Measurements from ENCODE around the gene CENPP. TPM values are rescaled to one million over a fixed set of nuclear protein-coding genes. Genes with fewer than 3 reads are reported as not detected.
"Not testable (repeated sequence)": the region's sequence is repeated elsewhere in the genome, so short reads cannot be mapped to it uniquely, and the experiment has no call there.

CENPP gene
- polyA plus RNA-seq, 10 donors: 4.3 to 7.8 (median 5.0) TPM

GRCh38 chr9:92530893-92531292, 205.1 kb downstream of the CENPP start:
- no peak for DNase-seq

GRCh38 chr9:92534204-92534603, 208.5 kb downstream of the CENPP start:
- DNase-seq: no peak

- peak in 2 of 3 donors; percentile 33 to 68 for DNase-seq
These were observed 208.9 kb downstream of the CENPP start for GRCh38 chr9:92534674-92535073.

DNA sequence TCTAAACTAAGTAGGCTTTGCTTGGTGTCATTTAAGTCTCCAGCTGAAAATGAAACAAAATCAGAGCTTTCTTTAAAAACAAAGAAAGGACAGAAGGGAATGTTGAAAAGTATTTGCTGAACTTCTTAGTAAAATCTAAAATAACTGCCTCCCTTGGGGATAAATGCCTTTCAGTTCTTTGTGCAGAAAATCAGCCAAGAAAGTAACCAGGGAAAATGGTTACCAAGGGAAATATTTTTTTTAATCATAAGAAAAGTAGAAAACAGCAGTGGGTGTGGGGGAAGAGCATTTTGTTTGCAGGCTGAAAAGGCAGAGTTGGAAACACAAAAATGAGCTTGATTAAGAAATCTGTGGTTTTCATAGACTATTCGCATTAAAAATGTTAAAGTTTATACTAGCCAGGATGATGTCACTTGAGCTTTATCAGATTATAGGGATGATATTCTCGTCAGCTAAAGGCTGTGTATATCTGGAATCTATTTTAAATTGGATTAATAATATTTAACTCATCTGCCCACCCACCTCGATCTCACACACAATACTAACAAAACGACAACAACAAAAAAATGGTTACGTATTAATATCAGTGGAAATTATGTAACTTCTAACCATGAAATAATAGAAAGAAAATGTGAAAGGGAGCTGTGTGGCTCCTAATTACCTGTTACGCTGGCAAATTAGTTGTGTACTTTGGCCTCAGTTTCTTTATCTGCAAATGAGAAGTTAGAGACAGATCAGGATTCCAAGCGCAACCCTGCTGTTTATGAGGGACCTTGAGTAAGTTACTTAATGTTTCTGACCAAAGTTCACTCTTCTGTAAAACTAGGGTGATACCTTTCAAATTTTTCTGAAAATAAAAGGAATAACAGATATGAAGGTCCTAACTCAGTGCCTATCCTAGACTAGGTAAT, 210.4 kb downstream of the CENPP start, which contains the start of gene ECM2:
Gene ECM2, minus strand, starts transcription at position 51 of the 911 bp plus-strand sequence. CDS start 13,124 bp downstream, outside the sequence.
- peak; percentile 66 to 89 (median 79) for DNase-seq

DNA sequence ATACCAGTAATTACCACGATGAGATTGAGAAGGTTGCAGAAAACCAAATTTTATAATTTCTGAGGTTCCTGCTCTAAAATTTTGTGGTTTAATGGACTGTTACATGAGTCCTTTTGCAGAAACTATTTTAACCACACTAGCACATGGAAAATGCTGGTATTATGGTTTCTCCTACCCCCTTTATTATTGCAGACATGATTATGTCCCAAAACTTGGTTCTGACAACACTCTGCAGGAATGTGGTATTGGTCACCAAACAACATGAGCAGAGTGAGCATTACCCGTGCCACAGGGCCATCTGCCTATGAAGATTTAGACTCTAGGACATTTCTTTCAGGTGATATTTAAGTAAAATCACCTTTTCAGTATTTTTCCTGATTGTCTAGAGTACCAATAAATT, 212.8 kb downstream of the CENPP start:
- DNase-seq: peak in 1 of 3 donors; percentile 55

- DNase-seq: no peak
These were observed 218.2 kb downstream of the CENPP start for GRCh38 chr9:92543972-92544371.

GRCh38 chr9:92545002-92545510, 219.3 kb downstream of the CENPP start:
- DNase-seq: no peak

DNA sequence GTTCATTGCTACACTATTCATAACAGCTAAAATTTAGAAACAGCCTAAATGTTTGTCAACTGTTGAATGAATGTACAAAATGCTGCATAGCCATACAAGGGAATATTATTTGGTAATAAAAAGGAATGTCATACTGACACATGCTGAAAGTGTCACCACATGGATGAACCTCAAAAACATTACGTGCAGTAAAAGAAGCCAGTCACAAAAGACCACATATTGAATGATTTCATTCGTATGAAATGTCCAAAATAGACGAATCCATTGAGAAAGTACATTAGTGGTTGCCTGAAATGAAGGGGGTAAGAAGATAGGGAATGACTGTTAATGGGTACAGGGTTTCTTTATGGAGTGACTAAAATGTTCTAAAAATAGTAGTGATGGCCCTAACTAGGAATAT, 221.6 kb downstream of the CENPP start:
- no peak for DNase-seq

- DNase-seq: no peak
These were observed 225.0 kb downstream of the CENPP start for GRCh38 chr9:92550765-92551164.

- DNase-seq: no peak
These were observed 233.0 kb downstream of the CENPP start for GRCh38 chr9:92558612-92559374.

- DNase-seq: peak in 2 of 3 donors; percentile 32 to 58
These were observed 235.9 kb downstream of the CENPP start for GRCh38 chr9:92561374-92562330.

DNA sequence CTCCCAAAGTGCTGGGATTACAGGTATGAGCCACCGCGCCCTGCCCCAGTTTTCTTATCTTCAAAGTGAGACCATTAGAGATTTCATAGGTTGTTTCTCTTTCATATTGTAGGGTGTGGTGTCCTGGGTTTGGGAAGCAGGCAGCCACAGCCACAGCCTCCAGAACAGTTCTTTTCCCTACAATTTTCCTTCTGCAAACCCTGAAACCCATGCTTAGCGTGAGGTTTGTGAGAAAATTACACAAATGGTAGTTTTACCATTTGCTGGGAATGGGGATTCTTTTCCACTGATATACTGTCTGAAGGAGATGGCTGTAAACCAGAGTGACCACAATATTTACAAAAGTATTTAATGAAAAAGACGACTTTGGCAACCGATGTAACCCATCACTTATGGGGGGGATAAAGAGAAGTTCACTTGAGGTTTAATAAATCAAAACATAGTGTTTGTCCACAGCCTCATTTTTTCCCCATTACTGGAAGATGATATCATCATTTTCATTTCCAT, 236.8 kb downstream of the CENPP start:
- peak; percentile 75 to 82 (median 76) for DNase-seq

DNA sequence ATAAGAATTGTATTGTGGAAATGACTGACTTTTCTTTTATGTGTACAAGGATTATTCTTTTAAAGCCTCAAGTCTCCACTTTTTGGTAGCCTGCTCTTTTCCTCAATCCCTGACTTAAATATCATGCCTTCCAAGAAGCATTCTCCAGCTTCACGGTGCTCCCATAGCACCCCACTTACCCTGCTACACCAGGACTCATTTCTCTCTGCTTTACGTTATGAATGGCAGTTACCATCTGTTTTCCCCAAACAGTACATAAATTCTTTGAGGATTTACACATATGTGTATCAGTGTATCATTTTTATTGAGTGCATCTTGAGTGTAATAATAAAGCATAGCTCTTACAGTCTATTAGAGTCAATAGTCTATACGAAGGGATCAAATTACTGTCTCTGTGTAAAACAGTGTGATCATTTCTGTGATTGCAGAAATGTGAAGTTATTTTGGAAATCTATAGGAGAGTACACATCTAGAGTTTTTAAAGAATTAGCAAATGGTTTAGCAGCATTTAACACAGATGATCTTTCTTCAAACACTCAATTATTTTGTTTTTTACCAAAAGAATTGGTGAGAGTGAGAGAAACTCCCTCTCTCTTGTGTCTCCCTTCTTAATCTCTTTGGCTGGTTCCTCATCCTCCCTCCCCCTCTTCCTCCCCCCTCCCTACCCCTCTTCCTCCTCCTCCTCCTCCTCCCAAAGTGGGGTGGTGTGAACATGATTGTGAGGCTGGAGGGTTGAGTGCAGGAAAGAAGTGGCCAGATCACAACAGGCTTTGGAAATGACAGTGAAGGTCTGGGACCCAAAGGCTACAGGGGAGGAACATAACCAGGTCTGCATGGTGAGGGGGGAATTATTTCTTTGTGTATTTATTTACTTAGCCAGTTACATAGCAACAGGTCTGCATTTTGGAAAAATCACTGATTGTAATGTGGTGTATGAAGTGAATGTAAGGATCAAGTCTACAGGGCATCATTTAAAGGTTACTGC, 237.7 kb downstream of the CENPP start:
- DNase-seq: peak; percentile 33 to 81 (median 52)

DNA sequence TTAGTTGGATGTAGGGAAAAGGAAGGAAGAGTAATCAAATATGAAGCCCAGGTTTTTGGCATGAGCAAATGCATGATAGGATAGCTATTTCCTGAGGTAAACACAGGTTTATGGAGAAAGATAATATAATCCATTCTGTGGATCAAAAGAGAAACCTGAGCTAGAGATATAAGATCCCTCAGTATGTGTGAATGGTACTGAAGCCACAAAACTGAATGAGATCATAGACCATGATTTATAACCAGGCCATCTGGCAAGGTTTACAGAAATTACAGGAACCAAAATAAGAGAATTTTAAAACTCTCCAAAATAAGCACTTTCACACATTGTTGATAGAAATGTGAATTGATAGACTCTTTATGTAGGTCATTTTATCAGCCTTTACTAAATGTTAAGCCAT, 238.8 kb downstream of the CENPP start:
- DNase-seq: peak in 2 of 3 donors; percentile 51 to 58

DNA sequence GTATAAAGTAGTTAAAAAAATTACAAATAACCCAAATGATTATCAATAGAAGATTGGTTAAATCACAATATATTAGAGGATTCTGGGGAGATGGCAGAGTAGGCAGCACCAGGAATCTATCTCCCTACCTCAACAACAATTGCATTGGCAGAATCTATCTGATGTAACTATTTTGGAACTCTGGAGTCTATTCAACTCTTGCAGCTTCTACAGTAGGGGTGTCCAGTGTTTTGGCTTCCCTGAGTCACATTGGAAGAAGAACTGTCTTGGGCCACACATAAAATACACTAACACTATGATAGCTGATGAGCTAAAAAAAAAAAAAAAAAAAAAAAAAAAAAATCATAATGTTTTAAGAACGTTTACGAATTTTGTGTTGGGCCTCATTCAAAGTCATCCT, 239.2 kb downstream of the CENPP start:
- peak; percentile 38 to 71 (median 65) for DNase-seq

GRCh38 chr9:92571871-92572270, 246.1 kb downstream of the CENPP start:
- not testable (repeated sequence) for DNase-seq

GRCh38 chr9:92573612-92574011, 247.9 kb downstream of the CENPP start:
- not testable (repeated sequence) for DNase-seq

DNA sequence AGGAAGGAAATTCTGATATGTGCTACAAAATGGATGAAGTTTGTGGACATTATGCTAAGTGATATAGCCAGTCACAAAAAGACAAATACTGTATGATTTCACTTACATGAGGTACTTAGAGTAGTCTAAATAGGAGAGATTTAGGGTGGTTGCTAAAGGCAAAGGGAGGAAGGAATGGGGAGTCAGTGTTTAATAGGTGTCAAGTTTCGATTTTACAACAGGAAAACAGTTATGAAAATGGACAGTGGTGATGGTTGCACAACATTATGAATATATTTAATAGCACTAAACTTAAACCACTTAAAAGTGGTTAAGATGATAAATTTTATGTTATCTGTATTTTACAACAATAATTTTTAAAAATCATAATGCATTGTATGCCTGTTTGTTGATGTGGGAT, 250.4 kb downstream of the CENPP start:
- no peak for DNase-seq

DNA sequence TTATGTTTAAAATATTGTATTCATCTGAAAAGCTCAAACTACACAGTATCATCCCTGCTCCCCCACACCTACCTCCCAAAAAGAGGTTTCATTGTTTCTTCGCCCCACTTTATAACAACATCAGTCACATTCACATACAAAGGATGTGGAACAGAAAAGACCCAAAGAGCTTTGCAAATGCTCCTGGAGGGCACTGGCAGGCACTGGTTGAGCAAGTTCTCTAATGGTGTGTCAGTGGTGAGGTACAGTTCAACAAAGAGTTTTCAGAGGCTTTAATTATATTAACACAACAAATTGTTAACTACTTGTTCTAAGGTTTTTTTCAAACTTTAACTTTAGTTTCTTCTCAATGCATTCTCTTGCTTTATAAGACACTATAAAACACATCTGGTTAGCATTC, 264.2 kb downstream of the CENPP start:
- no peak for DNase-seq

- peak; percentile 88 to 97 (median 94) for DNase-seq
These were observed 264.6 kb downstream of the CENPP start for GRCh38 chr9:92590377-92590776.

Data from muscle of back (tissue), 11 donors.